Measurements from ENCODE around the gene MAG. TPM values are rescaled to one million over a fixed set of nuclear protein-coding genes. Genes with fewer than 3 reads are reported as not detected.
A peak's percentile ranks its signal among the peaks of the same experiment; 100 is the strongest.

MAG gene
- total RNA-seq, 2 experiments from 2014 or later: not detected

DNA sequence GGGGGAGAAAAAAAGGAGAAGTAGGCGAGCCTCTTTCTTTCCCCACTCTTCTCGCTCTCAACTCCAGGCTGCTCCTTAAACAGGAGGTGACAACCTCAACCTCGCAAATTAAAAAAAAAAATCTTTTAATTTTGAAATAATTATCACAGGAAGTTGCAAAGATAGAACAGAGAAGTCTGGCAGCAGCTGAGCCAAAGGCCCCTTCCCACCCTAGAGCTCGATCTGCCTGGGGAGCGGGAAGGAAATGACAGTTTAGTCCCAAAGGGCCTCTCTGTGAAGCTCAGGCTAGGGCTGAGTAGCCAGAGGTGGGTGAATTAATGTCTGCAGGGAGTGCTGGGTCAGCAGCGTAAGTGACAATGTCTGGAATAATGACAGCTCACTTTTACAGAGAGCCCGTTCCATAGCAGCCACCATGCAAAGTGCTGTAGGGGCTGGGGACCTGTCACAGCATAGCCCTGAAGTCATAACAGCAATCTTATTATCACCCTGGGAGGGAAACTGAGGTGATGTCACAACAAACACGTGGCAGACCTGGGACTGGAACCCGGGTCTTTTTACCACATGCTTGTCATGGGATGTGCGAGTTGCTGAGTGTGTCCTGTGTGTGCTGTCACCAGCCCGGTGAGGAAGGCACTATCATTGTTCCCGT is 28.2 kb downstream of the MAG start:
- Mint-ChIP-seq H3K9me3 (no peaks in the 10 kb centered on the region), H3K27ac (no peak overlapping the region), H3K4me1 (ENCODE audit: low read depth) (no peaks in the 10 kb centered on the region), H3K4me3 (no peak overlapping the region), H3K27me3 (peaks cover 3% of the 10 kb centered on the region), H3K36me3 (ENCODE audit: low read depth) (no peaks in the 10 kb centered on the region)
- Histone ChIP-seq H3K27ac (ENCODE audit: low read depth in 1 of 2, low read length in 2 of 2) (no peak overlapping the region), H3K36me3 (ENCODE audit: insufficient read depth, low read length) (no peaks in the 10 kb centered on the region), H3K4me3 (ENCODE audit: low read length) (no peak overlapping the region), H3K27me3 (ENCODE audit: control insufficient read depth in 1 of 2, insufficient read depth in 2 of 2, low read length in 2 of 2) (no peaks in the 10 kb centered on the region), H3K4me1 (ENCODE audit: insufficient read depth, low read length) (peaks cover 13% of the 10 kb centered on the region), H3K9me3 (ENCODE audit: control insufficient read depth in 1 of 2, insufficient read depth in 1 of 2, low read length in 2 of 2) (peaks cover 0 to 8% of the 10 kb centered on the region in 2 experiments)
- ChIA-PET CTCF (interaction anchor here (0.7 kb wide), 1 partner anchor 25 kb away, joined by 4 read pairs; no protein-coding TSS in a partner anchor), POLR2A (no interaction called here)
- ATAC-seq (ENCODE audit: poor library complexity): no peak
- DNase-seq: peak in 2 of 14 experiments; percentile 25 to 46
- intact Hi-C loops (cut with DNase I, micrococcal nuclease): no loop called here
- TF ChIP-seq, protein P1, sequence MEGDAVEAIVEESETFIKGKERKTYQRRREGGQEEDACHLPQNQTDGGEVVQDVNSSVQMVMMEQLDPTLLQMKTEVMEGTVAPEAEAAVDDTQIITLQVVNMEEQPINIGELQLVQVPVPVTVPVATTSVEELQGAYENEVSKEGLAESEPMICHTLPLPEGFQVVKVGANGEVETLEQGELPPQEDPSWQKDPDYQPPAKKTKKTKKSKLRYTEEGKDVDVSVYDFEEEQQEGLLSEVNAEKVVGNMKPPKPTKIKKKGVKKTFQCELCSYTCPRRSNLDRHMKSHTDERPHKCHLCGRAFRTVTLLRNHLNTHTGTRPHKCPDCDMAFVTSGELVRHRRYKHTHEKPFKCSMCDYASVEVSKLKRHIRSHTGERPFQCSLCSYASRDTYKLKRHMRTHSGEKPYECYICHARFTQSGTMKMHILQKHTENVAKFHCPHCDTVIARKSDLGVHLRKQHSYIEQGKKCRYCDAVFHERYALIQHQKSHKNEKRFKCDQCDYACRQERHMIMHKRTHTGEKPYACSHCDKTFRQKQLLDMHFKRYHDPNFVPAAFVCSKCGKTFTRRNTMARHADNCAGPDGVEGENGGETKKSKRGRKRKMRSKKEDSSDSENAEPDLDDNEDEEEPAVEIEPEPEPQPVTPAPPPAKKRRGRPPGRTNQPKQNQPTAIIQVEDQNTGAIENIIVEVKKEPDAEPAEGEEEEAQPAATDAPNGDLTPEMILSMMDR (IDR thresholded peaks at IDR 0.05): no peak

DNA sequence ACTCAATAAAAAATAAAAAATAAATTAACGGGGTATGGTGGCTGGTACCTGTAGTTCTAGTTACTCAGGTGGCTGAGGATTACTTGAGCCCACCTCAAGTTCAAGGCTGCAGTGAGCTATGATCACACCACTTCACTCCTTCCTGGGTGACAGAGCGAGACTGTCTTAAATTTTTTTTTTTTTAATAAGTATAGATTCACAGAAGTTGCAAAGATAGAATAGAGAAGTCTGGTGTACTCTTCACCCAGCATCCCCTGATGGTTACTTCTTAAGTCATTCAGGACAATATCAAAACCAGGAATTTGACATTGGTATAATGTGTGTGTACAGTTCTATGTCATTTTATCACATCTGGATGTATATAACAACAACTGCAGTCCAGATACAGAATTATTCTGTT is 29.3 kb downstream of the MAG start:
- CTCF ChIA-PET: no interaction called here
- Mint-ChIP-seq H3K9me3 (no peaks in the 10 kb centered on the region), H3K27ac (no peak overlapping the region), H3K36me3 (ENCODE audit: low read depth) (no peaks in the 10 kb centered on the region), H3K4me3 (no peak overlapping the region), H3K4me1 (ENCODE audit: low read depth) (no peaks in the 10 kb centered on the region), H3K27me3 (peaks cover 3% of the 10 kb centered on the region)
- Histone ChIP-seq H3K9me3 (ENCODE audit: control insufficient read depth in 1 of 2, insufficient read depth in 1 of 2, low read length in 2 of 2) (peaks cover 0 to 8% of the 10 kb centered on the region in 2 experiments), H3K4me3 (ENCODE audit: low read length) (no peak overlapping the region), H3K27ac (ENCODE audit: low read depth in 1 of 2, low read length in 2 of 2) (no peak overlapping the region), H3K36me3 (ENCODE audit: insufficient read depth, low read length) (no peaks in the 10 kb centered on the region), H3K27me3 (ENCODE audit: control insufficient read depth in 1 of 2, insufficient read depth in 2 of 2, low read length in 2 of 2) (no peaks in the 10 kb centered on the region), H3K4me1 (ENCODE audit: insufficient read depth, low read length) (peaks cover 13% of the 10 kb centered on the region)
- POLR2A ChIA-PET: interaction anchor here (0.7 kb wide), 1 partner anchor 81 kb away, joined by 4 read pairs; no protein-coding TSS in a partner anchor
- DNase-seq (no peak), ATAC-seq (ENCODE audit: poor library complexity) (no peak)
- TF ChIP-seq, protein P1 (IDR thresholded peaks at IDR 0.05): no peak
- intact Hi-C loops (cut with DNase I, micrococcal nuclease): no loop called here

DNA sequence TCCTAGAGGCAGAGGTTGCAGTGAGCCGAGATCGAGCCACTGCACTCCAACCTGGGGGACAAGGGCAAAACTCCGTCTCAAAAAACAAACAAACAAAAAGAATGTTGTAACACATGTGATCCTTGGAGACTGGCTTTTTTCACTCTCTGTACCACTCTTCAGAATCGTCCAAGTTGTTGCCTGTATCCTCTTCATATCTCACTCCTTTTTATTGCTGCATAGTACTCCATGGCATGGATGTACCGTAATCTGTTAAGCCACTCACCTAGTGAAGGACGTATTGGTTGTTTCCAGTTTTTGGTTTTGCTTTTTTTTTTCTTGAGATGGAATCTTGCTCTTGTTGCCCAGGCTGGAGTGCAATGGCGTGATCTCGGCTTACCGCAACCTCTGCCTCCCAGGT is 30.1 kb downstream of the MAG start:
- CTCF ChIA-PET: no interaction called here
- peaks cover 13% of the 10 kb centered on the region for H3K4me1 ChIP-seq (ENCODE audit: insufficient read depth, low read length)

More for the DNA sequence above, 30.1 kb downstream of the MAG start:
- TF ChIP-seq, protein P1 (IDR thresholded peaks at IDR 0.05): no peak
- no peaks in the 10 kb centered on the region for H3K36me3 ChIP-seq (ENCODE audit: insufficient read depth, low read length)
- H3K9me3 ChIP-seq (ENCODE audit: control insufficient read depth in 1 of 2, insufficient read depth in 1 of 2, low read length in 2 of 2): peaks cover 0 to 8% of the 10 kb centered on the region in 2 experiments
- intact Hi-C loops (cut with DNase I, micrococcal nuclease): no loop called here
- H3K27ac ChIP-seq (ENCODE audit: low read depth in 1 of 2, low read length in 2 of 2): no peak overlapping the region
- H3K27me3 ChIP-seq (ENCODE audit: control insufficient read depth in 1 of 2, insufficient read depth in 2 of 2, low read length in 2 of 2): peaks cover 0 to 2% of the 10 kb centered on the region in 2 experiments
- H3K4me3 ChIP-seq (ENCODE audit: low read length): no peak overlapping the region
- Mint-ChIP-seq H3K4me1 (ENCODE audit: low read depth) (no peaks in the 10 kb centered on the region), H3K27ac (no peak overlapping the region), H3K27me3 (peaks cover 3% of the 10 kb centered on the region), H3K9me3 (no peaks in the 10 kb centered on the region), H3K36me3 (ENCODE audit: low read depth) (no peaks in the 10 kb centered on the region), H3K4me3 (no peak overlapping the region)
- ATAC-seq (ENCODE audit: poor library complexity) (no peak), DNase-seq (no peak)
- POLR2A ChIA-PET: no interaction called here

Data from CD4-positive, alpha-beta T cell (primary cell).